HepG2 (cell line): ENCODE measurements around the gene ANKHD1. TPM values are rescaled to one million over a fixed set of nuclear protein-coding genes. Genes with fewer than 3 reads are reported as not detected.

ENCODE experiments used
- BCL6 ChIP-seq: IDR thresholded peaks from 2 replicates; pipeline ENCODE4 v1.6.1; 2016; ENCODE audit warnings: missing genetic modification reagents, missing compliant biosample characterization
- CEBPZ ChIP-seq: IDR thresholded peaks from 2 replicates; pipeline ENCODE4 v1.6.1; 2012; ENCODE audit warnings: low read length, improper control_type of control experiment
- HOXA7 ChIP-seq: sonication (generic); formaldehyde crosslinking; IDR thresholded peaks from 2 replicates; pipeline ENCODE4 v1.8.1; 2022; ENCODE audit warnings: mild to moderate bottlenecking, missing genetic modification reagents, moderate library complexity
- MED13 ChIP-seq: sonication (generic); formaldehyde crosslinking; IDR thresholded peaks from 2 replicates; pipeline ENCODE4 v1.5.0; 2020; ENCODE audit warnings: missing genetic modification reagents
- PHF5A ChIP-seq: IDR thresholded peaks from one replicate; pipeline ENCODE4 v1.6.1; 2018; ENCODE audit warnings: low read depth, missing genetic modification reagents; ENCODE audit not compliant: unreplicated experiment
- SP1 ChIP-seq, 2 experiments: fragments of 450-650 bp in 1 of 2; sonication (generic) in 1 of 2; formaldehyde crosslinking in 1 of 2; IDR thresholded peaks; 2 replicates each; pipeline versions ENCODE4 v1.4.0 to v1.6.1; 2016 to 2020; ENCODE audit warnings: missing genetic modification reagents in 1 of 2
- XBP1 ChIP-seq: sonication (generic); formaldehyde crosslinking; IDR thresholded peaks from 2 replicates; pipeline ENCODE4 v1.5.0; 2020; ENCODE audit warnings: missing genetic modification reagents
- ZMYM4 ChIP-seq: sonication (generic); formaldehyde crosslinking; IDR thresholded peaks from 2 replicates; pipeline ENCODE4 v1.8.1; 2023; ENCODE audit warnings: mild to moderate bottlenecking, missing genetic modification reagents
- ZNF142 ChIP-seq: sonication (generic); formaldehyde crosslinking; IDR thresholded peaks from 2 replicates; pipeline ENCODE4 v1.4.0; 2020; ENCODE audit warnings: missing genetic modification reagents
- ZNF224 ChIP-seq: sonication (generic); formaldehyde crosslinking; IDR thresholded peaks from 2 replicates; pipeline ENCODE4 v1.5.0; 2020; ENCODE audit warnings: mild to moderate bottlenecking, missing genetic modification reagents
- ZNF34 ChIP-seq: sonication (generic); formaldehyde crosslinking; IDR thresholded peaks from 2 replicates; pipeline ENCODE4 v1.4.0; 2020; ENCODE audit warnings: mild to moderate bottlenecking, missing genetic modification reagents, borderline replicate concordance
- ZNF460 ChIP-seq: sonication (generic); formaldehyde crosslinking; IDR thresholded peaks from 2 replicates; pipeline ENCODE4 v1.5.1; 2020; ENCODE audit warnings: missing genetic modification reagents, mild to moderate bottlenecking, borderline replicate concordance
- ZNF501 ChIP-seq: sonication (generic); formaldehyde crosslinking; IDR thresholded peaks from 2 replicates; pipeline ENCODE4 v1.5.1; 2020; ENCODE audit warnings: mild to moderate bottlenecking, moderate library complexity, missing genetic modification reagents
- ZNF562 ChIP-seq: sonication (generic); formaldehyde crosslinking; IDR thresholded peaks from 2 replicates; pipeline ENCODE4 v1.8.0; 2022; ENCODE audit warnings: missing genetic modification reagents, borderline replicate concordance
- ZNF567 ChIP-seq: sonication (generic); formaldehyde crosslinking; IDR thresholded peaks from 2 replicates; pipeline ENCODE4 v1.8.1; 2023; ENCODE audit warnings: mild to moderate bottlenecking, missing genetic modification reagents, borderline replicate concordance
- ZNF770 ChIP-seq: sonication (generic); formaldehyde crosslinking; IDR thresholded peaks from 2 replicates; pipeline ENCODE4 v1.5.0; 2020; ENCODE audit warnings: mild to moderate bottlenecking, missing genetic modification reagents
- polyA plus RNA-seq, 8 experiments: library from polyadenylated mRNA; depleted of rRNA in 3 of 8; stranded (reverse) in 7 of 8; unstranded in 1 of 8; fragments of >200 nt; fragmentation: Illumina TruSeq in 4 of 8; extraction: Trizol in 4 of 8; gene quantifications; 2 replicates each; pipeline versions ENCODE4 v1.2.1 to v1.2.3, GENCODE V29; 2011 to 2016; ENCODE audit warnings: low read depth in 4 of 8, missing spikeins in 1 of 8, mixed read lengths in 1 of 8; ENCODE audit not compliant: insufficient read depth in 1 of 8
- total RNA-seq, 5 experiments: library from RNA; depleted of rRNA; stranded (reverse); fragments of >200 nt; fragmentation: Illumina TruSeq; extraction: Trizol; gene quantifications; 2 replicates each; pipeline ENCODE4 v1.2.3, GENCODE V29; 2016; ENCODE audit warnings: low read depth in 1 of 5
- TF ChIP-seq, protein P1 (sequence below): sonication (generic); formaldehyde crosslinking; IDR thresholded peaks from 2 replicates; pipeline ENCODE4 v1.4.0; 2020; ENCODE audit warnings: missing genetic modification reagents

Gene ANKHD1
- total and polyA plus RNA-seq, 2 of the 13 experiments (the other 11 are each of a cell fraction or from before 2014, with no cell fraction given), result 69.9 to 82.0 TPM

GRCh38 chr5:140575309-140575708, 173.7 kb downstream of the ANKHD1 start (continued):
- TF ChIP-seq, protein P1, sequence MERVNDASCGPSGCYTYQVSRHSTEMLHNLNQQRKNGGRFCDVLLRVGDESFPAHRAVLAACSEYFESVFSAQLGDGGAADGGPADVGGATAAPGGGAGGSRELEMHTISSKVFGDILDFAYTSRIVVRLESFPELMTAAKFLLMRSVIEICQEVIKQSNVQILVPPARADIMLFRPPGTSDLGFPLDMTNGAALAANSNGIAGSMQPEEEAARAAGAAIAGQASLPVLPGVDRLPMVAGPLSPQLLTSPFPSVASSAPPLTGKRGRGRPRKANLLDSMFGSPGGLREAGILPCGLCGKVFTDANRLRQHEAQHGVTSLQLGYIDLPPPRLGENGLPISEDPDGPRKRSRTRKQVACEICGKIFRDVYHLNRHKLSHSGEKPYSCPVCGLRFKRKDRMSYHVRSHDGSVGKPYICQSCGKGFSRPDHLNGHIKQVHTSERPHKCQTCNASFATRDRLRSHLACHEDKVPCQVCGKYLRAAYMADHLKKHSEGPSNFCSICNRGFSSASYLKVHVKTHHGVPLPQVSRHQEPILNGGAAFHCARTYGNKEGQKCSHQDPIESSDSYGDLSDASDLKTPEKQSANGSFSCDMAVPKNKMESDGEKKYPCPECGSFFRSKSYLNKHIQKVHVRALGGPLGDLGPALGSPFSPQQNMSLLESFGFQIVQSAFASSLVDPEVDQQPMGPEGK (CRISPR knock-in tag), result 0 out of 2 replicates have a peak, but pooled peaks have one; percentile 33
- TF ChIP-seq ZNF562 (no peak), ZNF770 (CRISPR knock-in tag) (no peak), ZNF142 (no peak), ZNF567 (CRISPR knock-in tag) (no peak), HOXA7 (CRISPR knock-in tag) (no peak), MED13 (CRISPR knock-in tag) (no peak), ZNF34 (CRISPR knock-in tag) (no peak), PHF5A (CRISPR knock-in tag) (no peak), ZNF460 (no peak), ZMYM4 (CRISPR knock-in tag) (0 out of 2 replicates have a peak, but pooled peaks have one; percentile 30), CEBPZ (no peak), BCL6 (CRISPR knock-in tag) (no peak), XBP1 (CRISPR knock-in tag) (no peak), SP1 (IDR thresholded peaks at IDR 0.05) (no peak), SP1 (CRISPR knock-in tag; IDR thresholded peaks at IDR 0.05) (no peak), ZNF224 (CRISPR knock-in tag) (no peak), ZNF501 (CRISPR knock-in tag) (peak; percentile 44; the same call in 1 of the 2 replicates)
